HG03103 (cell line): ENCODE results near the gene MUC3A.

Experiments
- ATAC-seq: cut with Tn5 transposase; IDR thresholded peaks from one replicate; pipeline ENCODE4 v1.9.1; 2021; ENCODE audit warnings: low read depth; ENCODE audit not compliant: unreplicated experiment

Gene MUC3A

GRCh38 chr7:101012931-101013330 lies 63.6 kb downstream of the MUC3A start:
- no peak for ATAC-seq

GRCh38 chr7:101015626-101016025 lies 66.3 kb downstream of the MUC3A start:
- ATAC-seq = no peak

GRCh38 chr7:101017064-101017777 lies 67.9 kb downstream of the MUC3A start:
- peak; percentile 56 for ATAC-seq
